GM19035 (cell line): ENCODE measurements around the gene ASAH2.
A peak's percentile ranks its signal among the peaks of the same experiment; 100 is the strongest.
"Not testable (repeated sequence)": the region's sequence is repeated elsewhere in the genome, so short reads cannot be mapped to it uniquely, and the experiment has no call there.

Experiments
- ATAC-seq: cut with Tn5 transposase; IDR thresholded peaks from one replicate; pipeline ENCODE4 v1.9.1; 2021; ENCODE audit not compliant: unreplicated experiment

Gene ASAH2

GRCh38 chr10:50260791-50261281 is 9.5 kb upstream of the ASAH2 start:
- ATAC-seq = peak; percentile 98

- ATAC-seq = no peak
These were observed 3.2 kb upstream of the ASAH2 start for GRCh38 chr10:50254479-50254878.

- ATAC-seq = no peak
These were observed 1.0 kb downstream of the ASAH2 start for GRCh38 chr10:50250096-50250854.

GRCh38 chr10:50248598-50248997 is 2.7 kb downstream of the ASAH2 start:
- ATAC-seq = no peak

- no peak for ATAC-seq
These were observed 3.3 kb downstream of the ASAH2 start for GRCh38 chr10:50248062-50248461.

- no peak for ATAC-seq
These were observed 7.1 kb downstream of the ASAH2 start for GRCh38 chr10:50244201-50244600.

- no peak for ATAC-seq
These were observed 8.5 kb downstream of the ASAH2 start for GRCh38 chr10:50242777-50243176.

- ATAC-seq = not testable (repeated sequence)
These were observed 9.8 kb downstream of the ASAH2 start for GRCh38 chr10:50241478-50241877.

GRCh38 chr10:50234486-50234885 is 16.8 kb downstream of the ASAH2 start:
- ATAC-seq = no peak

- ATAC-seq = no peak
These were observed 19.1 kb downstream of the ASAH2 start for GRCh38 chr10:50232261-50232639.

- no peak for ATAC-seq
These were observed 19.6 kb downstream of the ASAH2 start for GRCh38 chr10:50231515-50232260.

GRCh38 chr10:50229460-50229859 is 21.9 kb downstream of the ASAH2 start:
- ATAC-seq = no peak

- ATAC-seq = no peak
These were observed 22.6 kb downstream of the ASAH2 start for GRCh38 chr10:50228672-50229071.

- no peak for ATAC-seq
These were observed 24.7 kb downstream of the ASAH2 start for GRCh38 chr10:50226610-50227009.

- ATAC-seq = peak; percentile 92
These were observed 26.9 kb downstream of the ASAH2 start for GRCh38 chr10:50224330-50224952.

- ATAC-seq = no peak
These were observed 29.1 kb downstream of the ASAH2 start for GRCh38 chr10:50222199-50222598.

- no peak for ATAC-seq
These were observed 29.8 kb downstream of the ASAH2 start for GRCh38 chr10:50221470-50221869.

- ATAC-seq = no peak
These were observed 31.7 kb downstream of the ASAH2 start for GRCh38 chr10:50219646-50220045.

GRCh38 chr10:50219200-50219599 is 32.1 kb downstream of the ASAH2 start:
- ATAC-seq = no peak

- ATAC-seq = no peak
These were observed 34.4 kb downstream of the ASAH2 start for GRCh38 chr10:50216894-50217293.

GRCh38 chr10:50216418-50216817 is 34.9 kb downstream of the ASAH2 start:
- no peak for ATAC-seq

- no peak for ATAC-seq
These were observed 39.6 kb downstream of the ASAH2 start for GRCh38 chr10:50211670-50212069.
